Activated T-cell treated with anti-CD3 and anti-CD28 coated beads, Interleukin-2, amount 50 U/mL, for 72 hours (primary cell): ENCODE results near the gene APBB1. TPM values are rescaled to one million over a fixed set of nuclear protein-coding genes. Genes with fewer than 3 reads are reported as not detected.

Experiments
- ATAC-seq, 2 donors: fragments of 150-1000 bp; cut with Tn5 transposase; replicated peaks in 1 of 2; 2 replicates each; pipeline ENCODE4 v1.10.0; 2021; ENCODE audit warnings: moderate library complexity in 2 of 2, mild to moderate bottlenecking in 1 of 2
- DNase-seq, 2 donors: peaks; one replicate each; pipeline ENCODE4 v3.0.0; 2021 to 2022; ENCODE audit warnings: mixed read lengths in 1 of 2
- H3K27ac Mint-ChIP-seq: one replicate; pipeline ENCODE4 v1.8.0; 2022; ENCODE audit warnings: mild to moderate bottlenecking, moderate library complexity, mixed read lengths
- H3K27me3 Mint-ChIP-seq: one replicate; pipeline ENCODE4 v1.8.0; 2022; ENCODE audit warnings: low read depth, mixed read lengths
- H3K36me3 Mint-ChIP-seq, 2 donors: one replicate each; pipeline ENCODE4 v1.8.0; 2022; ENCODE audit warnings: mixed read lengths in 2 of 2, mild to moderate bottlenecking in 1 of 2; ENCODE audit not compliant: insufficient read depth in 2 of 2
- H3K4me1 Mint-ChIP-seq: one replicate; pipeline ENCODE4 v1.8.0; 2022; ENCODE audit warnings: low read depth, mixed read lengths
- H3K4me3 Mint-ChIP-seq, 2 donors: one replicate each; pipeline ENCODE4 v1.8.0; 2022; ENCODE audit warnings: mild to moderate bottlenecking in 2 of 2, mixed read lengths in 2 of 2, moderate library complexity in 2 of 2
- H3K9me3 Mint-ChIP-seq, 2 donors: one replicate each; pipeline ENCODE4 v1.8.0; 2022; ENCODE audit warnings: mixed read lengths in 2 of 2
- total RNA-seq, 2 donors: library from RNA; stranded (reverse); gene quantifications; one replicate each; pipeline ENCODE4 v1.2.3, GENCODE V29; 2022

The APBB1 gene
- total RNA-seq, 2 donors from 2014 or later, result 42.0 to 63.8 TPM

DNA sequence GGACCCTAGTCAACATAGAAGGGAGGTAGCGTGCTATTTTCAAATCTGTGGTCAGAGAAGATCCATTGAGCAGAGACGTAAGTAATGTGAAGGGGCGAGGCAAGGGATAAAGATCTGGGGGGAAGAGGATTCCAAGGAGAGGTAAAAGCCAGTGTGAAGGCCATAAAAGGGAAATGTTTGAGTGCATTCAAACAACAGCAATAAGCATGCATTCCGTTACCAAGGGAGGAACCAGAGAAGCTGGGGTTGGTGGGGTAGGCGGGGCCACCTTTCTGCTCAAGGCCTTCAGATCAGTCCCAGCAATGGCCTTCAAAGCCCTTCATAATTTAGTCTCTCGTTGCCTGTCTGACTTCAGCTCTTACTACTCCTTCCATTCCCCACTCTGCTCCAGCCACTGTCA is 47.1 kb downstream of the APBB1 start:
- Mint-ChIP-seq H3K9me3 (no peaks in the 10 kb centered on the region), H3K27ac (no peak overlapping the region), H3K36me3 (no peaks in the 10 kb centered on the region), H3K27me3 (no peaks in the 10 kb centered on the region), H3K4me1 (no peaks in the 10 kb centered on the region), H3K4me3 (no peak overlapping the region)
- no peak for ATAC-seq
- DNase-seq, result no peak

GRCh38 chr11:6365659-6366058 is 53.2 kb downstream of the APBB1 start:
- H3K4me1 Mint-ChIP-seq, result no peaks in the 10 kb centered on the region
- H3K27ac Mint-ChIP-seq, result no peak overlapping the region
- DNase-seq (no peak), ATAC-seq (no peak)
- no peak overlapping the region for H3K4me3 Mint-ChIP-seq
- no peaks in the 10 kb centered on the region for H3K36me3 Mint-ChIP-seq
- H3K9me3 Mint-ChIP-seq, result no peaks in the 10 kb centered on the region
- no peaks in the 10 kb centered on the region for H3K27me3 Mint-ChIP-seq

GRCh38 chr11:6362873-6363678 is 55.8 kb downstream of the APBB1 start:
- ATAC-seq (peak; percentile 86 to 89), DNase-seq (peak; percentile 72 to 73)
- H3K4me1 Mint-ChIP-seq, result no peaks in the 10 kb centered on the region
- no peak overlapping the region for H3K27ac Mint-ChIP-seq
- H3K4me3 Mint-ChIP-seq, result no peak overlapping the region
- H3K27me3 Mint-ChIP-seq, result no peaks in the 10 kb centered on the region
- no peaks in the 10 kb centered on the region for H3K36me3 Mint-ChIP-seq
- no peaks in the 10 kb centered on the region for H3K9me3 Mint-ChIP-seq

GRCh38 chr11:6362185-6362872 is 56.6 kb downstream of the APBB1 start:
- no peak for DNase-seq
- Mint-ChIP-seq H3K4me3 (no peak overlapping the region), H3K4me1 (peaks cover 7% of the 10 kb centered on the region), H3K9me3 (no peaks in the 10 kb centered on the region), H3K27ac (no peak overlapping the region), H3K27me3 (no peaks in the 10 kb centered on the region), H3K36me3 (no peaks in the 10 kb centered on the region)
- ATAC-seq, result no peak

DNA sequence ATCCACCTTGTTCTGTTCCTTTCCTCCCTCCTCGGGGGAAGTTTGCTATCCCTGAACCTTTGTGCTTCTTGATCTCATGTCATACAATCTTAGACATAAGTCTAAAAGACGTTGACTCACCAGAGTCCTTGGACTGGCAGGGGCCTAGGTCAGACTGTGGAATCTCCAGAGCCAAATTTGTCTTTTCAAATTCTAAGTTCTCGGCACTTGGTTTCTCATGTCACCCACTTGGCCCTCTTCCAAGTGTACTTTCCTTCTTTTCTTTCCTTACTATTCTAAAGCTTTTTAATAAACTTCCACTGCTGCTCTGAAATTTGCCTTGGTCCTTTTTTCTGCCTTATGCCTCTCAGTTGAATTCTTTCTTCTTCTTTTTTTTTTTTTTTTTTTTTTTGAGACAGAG is 58.7 kb downstream of the APBB1 start:
- no peaks in the 10 kb centered on the region for H3K27me3 Mint-ChIP-seq
- ATAC-seq, result no peak

GRCh38 chr11:6357222-6357621 is 61.7 kb downstream of the APBB1 start:
- Mint-ChIP-seq H3K4me3 (peak overlapping the region; percentile 10 to 17), H3K36me3 (no peaks in the 10 kb centered on the region), H3K9me3 (no peaks in the 10 kb centered on the region), H3K27me3 (peaks cover 8% of the 10 kb centered on the region), H3K4me1 (peaks cover 31% of the 10 kb centered on the region), H3K27ac (no peak overlapping the region)
- DNase-seq (peak; percentile 61 to 63), ATAC-seq (peak; percentile 84 to 91)

More for the DNA sequence above, 58.7 kb downstream of the APBB1 start:
- DNase-seq, result no peak
- H3K9me3 Mint-ChIP-seq, result no peaks in the 10 kb centered on the region
- H3K27ac Mint-ChIP-seq, result no peak overlapping the region
- H3K4me1 Mint-ChIP-seq, result peaks cover 17% of the 10 kb centered on the region
- no peak overlapping the region for H3K4me3 Mint-ChIP-seq
- H3K36me3 Mint-ChIP-seq, result no peaks in the 10 kb centered on the region

- Mint-ChIP-seq H3K4me1 (peaks cover 38% of the 10 kb centered on the region), H3K4me3 (peak overlapping the region in 1 of 2 donors; percentile 52), H3K27me3 (peaks cover 8% of the 10 kb centered on the region), H3K27ac (peak overlapping the region; percentile 42), H3K36me3 (no peaks in the 10 kb centered on the region), H3K9me3 (no peaks in the 10 kb centered on the region)
- DNase-seq (no peak), ATAC-seq (no peak)
Observed at GRCh38 chr11:6356503-6357055, 62.3 kb downstream of the APBB1 start.

- ATAC-seq, result no peak
- Mint-ChIP-seq H3K4me3 (no peak overlapping the region), H3K27me3 (peaks cover 8% of the 10 kb centered on the region), H3K36me3 (no peaks in the 10 kb centered on the region), H3K4me1 (peaks cover 46% of the 10 kb centered on the region), H3K9me3 (no peaks in the 10 kb centered on the region), H3K27ac (peak overlapping the region; percentile 57)
- DNase-seq, result no peak
Observed at GRCh38 chr11:6354651-6355485, 64.0 kb downstream of the APBB1 start.

DNA sequence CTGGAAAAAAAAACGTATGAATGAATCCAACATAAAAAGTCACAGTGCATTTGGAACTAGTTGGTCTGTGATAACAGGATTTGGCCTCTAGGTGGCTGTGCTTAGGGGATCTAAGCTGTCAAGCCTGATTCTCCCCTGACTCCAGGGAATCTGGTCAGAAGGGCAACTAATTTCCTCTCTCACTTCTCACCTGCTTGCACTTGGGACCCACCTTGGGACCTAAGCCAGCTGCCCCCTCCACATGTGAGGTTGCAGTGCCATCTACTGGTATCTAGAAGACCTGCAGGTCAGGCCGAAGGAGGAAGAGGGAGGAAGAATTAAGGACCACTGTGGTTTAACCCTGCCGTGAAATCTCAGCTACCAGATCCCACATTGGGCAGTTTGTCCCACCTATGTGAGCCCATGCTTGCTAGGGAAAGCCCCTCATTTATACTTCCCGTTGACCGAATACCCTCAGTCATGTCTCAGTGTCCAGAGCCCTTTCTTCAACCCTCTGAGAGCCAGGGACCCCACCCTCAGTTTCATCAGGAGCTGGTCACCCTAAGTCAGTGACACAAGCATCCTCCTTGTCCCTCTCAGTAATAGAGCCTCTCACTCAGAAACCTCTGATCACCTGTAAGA is 65.4 kb downstream of the APBB1 start:
- H3K4me1 Mint-ChIP-seq, result peaks cover 46% of the 10 kb centered on the region
- H3K27me3 Mint-ChIP-seq, result peaks cover 8% of the 10 kb centered on the region
- peak overlapping the region; percentile 35 for H3K27ac Mint-ChIP-seq
- H3K4me3 Mint-ChIP-seq, result no peak overlapping the region
- ATAC-seq (peak; percentile 38 to 60), DNase-seq (peak; percentile 65 to 72)
- no peaks in the 10 kb centered on the region for H3K9me3 Mint-ChIP-seq
- no peaks in the 10 kb centered on the region for H3K36me3 Mint-ChIP-seq

- Mint-ChIP-seq H3K4me3 (peak overlapping the region in 1 of 2 donors; percentile 54), H3K27me3 (peaks cover 8% of the 10 kb centered on the region), H3K9me3 (no peaks in the 10 kb centered on the region), H3K27ac (no peak overlapping the region), H3K4me1 (peaks cover 35% of the 10 kb centered on the region), H3K36me3 (no peaks in the 10 kb centered on the region)
- ATAC-seq, result peak; percentile 93
- peak; percentile 26 to 42 for DNase-seq
Observed at GRCh38 chr11:6351782-6352382, 67.0 kb downstream of the APBB1 start.

DNA sequence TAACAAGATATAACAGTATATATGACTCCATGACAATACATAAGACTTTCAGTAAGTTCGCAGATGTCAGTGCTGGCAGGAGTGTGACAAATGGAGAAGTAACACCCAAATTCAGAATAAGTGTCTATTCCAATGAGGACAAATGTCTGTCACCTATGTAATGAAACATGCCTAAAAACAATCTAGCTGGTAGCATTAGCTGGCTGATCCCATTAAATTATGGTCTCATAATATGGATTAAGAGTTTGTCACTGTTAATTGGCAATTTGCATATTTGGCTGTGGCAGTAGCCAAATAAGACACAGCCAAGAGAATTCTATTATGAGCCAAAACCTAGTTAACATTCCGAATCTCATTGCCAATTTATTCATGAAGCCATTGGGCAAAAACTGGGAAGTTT is 68.4 kb downstream of the APBB1 start:
- Mint-ChIP-seq H3K4me3 (no peak overlapping the region), H3K36me3 (no peaks in the 10 kb centered on the region), H3K4me1 (peaks cover 29% of the 10 kb centered on the region), H3K27ac (no peak overlapping the region), H3K9me3 (no peaks in the 10 kb centered on the region), H3K27me3 (peaks cover 9% of the 10 kb centered on the region)
- no peak for ATAC-seq
- no peak for DNase-seq

DNA sequence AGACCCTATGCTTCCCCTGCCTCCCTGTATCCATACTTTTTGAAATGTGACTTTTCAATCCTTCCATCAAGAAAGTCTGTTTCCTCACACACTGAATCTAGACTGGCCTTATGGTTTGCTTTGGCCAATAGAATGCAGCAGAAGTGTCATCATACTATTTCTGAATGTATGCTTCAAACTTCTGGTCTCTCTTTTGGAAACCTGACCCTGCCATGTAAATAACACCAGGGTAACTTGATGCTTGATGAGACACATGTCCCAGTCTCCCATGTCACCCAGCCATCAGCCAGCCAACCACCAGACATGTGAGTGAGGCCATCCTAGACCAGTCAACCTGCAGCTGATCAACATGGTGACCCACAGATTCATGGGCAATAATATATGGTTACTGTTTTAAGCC is 68.9 kb downstream of the APBB1 start:
- Mint-ChIP-seq H3K27me3 (peaks cover 13% of the 10 kb centered on the region), H3K4me3 (no peak overlapping the region), H3K9me3 (no peaks in the 10 kb centered on the region), H3K4me1 (peaks cover 29% of the 10 kb centered on the region), H3K36me3 (no peaks in the 10 kb centered on the region), H3K27ac (no peak overlapping the region)
- DNase-seq, result no peak
- ATAC-seq, result no peak
